ENCODE results near the gene ST3GAL3.

ST3GAL3 gene

GRCh38 chr1:43933386-43934100, 226.2 kb downstream of the ST3GAL3 start, which contains the start of gene ARTN:
ARTN (plus strand) TSS chr1:43933801; CDS start chr1:43935657, 1,856 bp downstream.
- H3K27me3 Mint-ChIP-seq: peaks cover 6 to 42% of the 10 kb centered on the region in 2 donors
- peaks cover 9% of the 10 kb centered on the region for H3K36me3 Mint-ChIP-seq (ENCODE audit: insufficient read depth)
- H3K4me3 Mint-ChIP-seq: peak within 1 kb of the TSS in 1 of 2 donors; percentile 47
- no peaks in the 10 kb centered on the region for H3K9me3 Mint-ChIP-seq
- H3K27ac Mint-ChIP-seq: peak within 1 kb of the TSS in 1 of 2 donors; percentile 3
- no peak for DNase-seq
- no peak for ATAC-seq (replicated peaks)
- H3K4me1 Mint-ChIP-seq (ENCODE audit: low read depth in 2 of 2): peaks cover 0 to 10% of the 10 kb centered on the region in 2 donors

GRCh38 chr1:43934101-43934985, 227.0 kb downstream of the ST3GAL3 start:
- Mint-ChIP-seq H3K9me3 (no peaks in the 10 kb centered on the region), H3K27ac (no peak overlapping the region), H3K36me3 (ENCODE audit: insufficient read depth) (peaks cover 12% of the 10 kb centered on the region), H3K4me1 (ENCODE audit: low read depth in 2 of 2) (peaks cover 0 to 10% of the 10 kb centered on the region in 2 donors), H3K4me3 (peak overlapping the region in 1 of 2 donors; percentile 47), H3K27me3 (peaks cover 6 to 42% of the 10 kb centered on the region in 2 donors)
- DNase-seq: peak; percentile 44 to 47 (median 46)
- peak; percentile 75 for ATAC-seq (replicated peaks)

- Mint-ChIP-seq H3K9me3 (no peaks in the 10 kb centered on the region), H3K4me3 (no peak overlapping the region), H3K36me3 (ENCODE audit: insufficient read depth) (peaks cover 9% of the 10 kb centered on the region), H3K27me3 (peaks cover 6 to 42% of the 10 kb centered on the region in 2 donors), H3K27ac (no peak overlapping the region), H3K4me1 (ENCODE audit: low read depth in 2 of 2) (peaks cover 0 to 10% of the 10 kb centered on the region in 2 donors)
- ATAC-seq (replicated peaks) (no peak), DNase-seq (no peak)
Measured at GRCh38 chr1:43934986-43935324, 227.6 kb downstream of the ST3GAL3 start.

- Mint-ChIP-seq H3K4me1 (ENCODE audit: low read depth in 2 of 2) (peaks cover 0 to 10% of the 10 kb centered on the region in 2 donors), H3K4me3 (peak overlapping the region; percentile 13 to 28)
Measured at GRCh38 chr1:43935711-43936427, 228.5 kb downstream of the ST3GAL3 start.

GRCh38 chr1:43936431-43937151, 229.3 kb downstream of the ST3GAL3 start:
- no peak overlapping the region for H3K27ac Mint-ChIP-seq
- H3K27me3 Mint-ChIP-seq: peaks cover 6 to 42% of the 10 kb centered on the region in 2 donors
- no peak for DNase-seq
- peaks cover 9% of the 10 kb centered on the region for H3K36me3 Mint-ChIP-seq (ENCODE audit: insufficient read depth)
- H3K4me3 Mint-ChIP-seq: peak overlapping the region; percentile 57 to 59
- no peaks in the 10 kb centered on the region for H3K9me3 Mint-ChIP-seq
- H3K4me1 Mint-ChIP-seq (ENCODE audit: low read depth in 2 of 2): peaks cover 0 to 10% of the 10 kb centered on the region in 2 donors
- peak; percentile 40 for ATAC-seq (replicated peaks)

More at GRCh38 chr1:43935711-43936427, 228.5 kb downstream of the ST3GAL3 start:
- H3K36me3 Mint-ChIP-seq (ENCODE audit: insufficient read depth): peaks cover 9% of the 10 kb centered on the region
- H3K27ac Mint-ChIP-seq: no peak overlapping the region
- H3K9me3 Mint-ChIP-seq: no peaks in the 10 kb centered on the region
- H3K27me3 Mint-ChIP-seq: peaks cover 6 to 42% of the 10 kb centered on the region in 2 donors
- DNase-seq (no peak), ATAC-seq (replicated peaks) (no peak)

- no peaks in the 10 kb centered on the region for H3K9me3 Mint-ChIP-seq
- H3K36me3 Mint-ChIP-seq (ENCODE audit: insufficient read depth): peaks cover 9% of the 10 kb centered on the region
- ATAC-seq (replicated peaks): no peak
- peaks cover 0 to 8% of the 10 kb centered on the region in 2 donors for H3K4me1 Mint-ChIP-seq (ENCODE audit: low read depth in 2 of 2)
- no peak overlapping the region for H3K27ac Mint-ChIP-seq
- peaks cover 6 to 42% of the 10 kb centered on the region in 2 donors for H3K27me3 Mint-ChIP-seq
- H3K4me3 Mint-ChIP-seq: peak overlapping the region in 1 of 2 donors; percentile 57
- DNase-seq: no peak
Measured at GRCh38 chr1:43937179-43937865, 230.0 kb downstream of the ST3GAL3 start.

GRCh38 chr1:43938383-43938782, 231.0 kb downstream of the ST3GAL3 start:
- Mint-ChIP-seq H3K9me3 (no peaks in the 10 kb centered on the region), H3K4me1 (ENCODE audit: low read depth in 2 of 2) (peaks cover 8% of the 10 kb centered on the region in 2 donors), H3K27me3 (peaks cover 6 to 31% of the 10 kb centered on the region in 2 donors), H3K4me3 (no peak overlapping the region), H3K27ac (no peak overlapping the region), H3K36me3 (ENCODE audit: insufficient read depth) (peaks cover 5% of the 10 kb centered on the region)
- no peak for ATAC-seq (replicated peaks)
- no peak for DNase-seq

GRCh38 chr1:43938892-43939587, 231.7 kb downstream of the ST3GAL3 start:
- peaks cover 5 to 8% of the 10 kb centered on the region in 2 donors for H3K4me1 Mint-ChIP-seq (ENCODE audit: low read depth in 2 of 2)
- H3K4me3 Mint-ChIP-seq: no peak overlapping the region
- H3K36me3 Mint-ChIP-seq (ENCODE audit: insufficient read depth): peaks cover 5% of the 10 kb centered on the region
- ATAC-seq (replicated peaks) (no peak), DNase-seq (no peak)
- H3K9me3 Mint-ChIP-seq: no peaks in the 10 kb centered on the region
- peak overlapping the region in 1 of 2 donors; percentile 51 for H3K27ac Mint-ChIP-seq
- peaks cover 6 to 25% of the 10 kb centered on the region in 2 donors for H3K27me3 Mint-ChIP-seq

GRCh38 chr1:43942411-43942810, 235.1 kb downstream of the ST3GAL3 start:
- Mint-ChIP-seq H3K27ac (peak overlapping the region in 1 of 2 donors; percentile 36), H3K4me1 (ENCODE audit: low read depth in 2 of 2) (peaks cover 14 to 32% of the 10 kb centered on the region in 2 donors)
- no peak for DNase-seq

GRCh38 chr1:43944860-43945259, 237.5 kb downstream of the ST3GAL3 start:
- Mint-ChIP-seq H3K4me1 (ENCODE audit: low read depth in 2 of 2) (peaks cover 29 to 51% of the 10 kb centered on the region in 2 donors), H3K27ac (peak overlapping the region in 1 of 2 donors; percentile 57), H3K9me3 (no peaks in the 10 kb centered on the region), H3K4me3 (peak overlapping the region in 1 of 2 donors; percentile 5), H3K36me3 (ENCODE audit: insufficient read depth) (no peaks in the 10 kb centered on the region), H3K27me3 (no peaks in the 10 kb centered on the region)
- ATAC-seq (replicated peaks): no peak
- DNase-seq: no peak

More at GRCh38 chr1:43942411-43942810, 235.1 kb downstream of the ST3GAL3 start:
- H3K36me3 Mint-ChIP-seq (ENCODE audit: insufficient read depth): peaks cover 5% of the 10 kb centered on the region
- no peak overlapping the region for H3K4me3 Mint-ChIP-seq
- no peak for ATAC-seq (replicated peaks)
- H3K27me3 Mint-ChIP-seq: no peaks in the 10 kb centered on the region
- H3K9me3 Mint-ChIP-seq: no peaks in the 10 kb centered on the region

GRCh38 chr1:43945674-43946235, 238.4 kb downstream of the ST3GAL3 start:
- H3K27ac Mint-ChIP-seq: peak overlapping the region; percentile 94 to 98
- H3K4me1 Mint-ChIP-seq (ENCODE audit: low read depth in 2 of 2): peaks cover 31 to 58% of the 10 kb centered on the region in 2 donors
- no peak for ATAC-seq (replicated peaks)
- no peaks in the 10 kb centered on the region for H3K9me3 Mint-ChIP-seq
- no peak for DNase-seq
- H3K27me3 Mint-ChIP-seq: no peaks in the 10 kb centered on the region
- H3K4me3 Mint-ChIP-seq: peak overlapping the region; percentile 94 to 96
- H3K36me3 Mint-ChIP-seq (ENCODE audit: insufficient read depth): no peaks in the 10 kb centered on the region
